ENCODE results near the gene CNTD1.
"Not testable (repeated sequence)": the region's sequence is repeated elsewhere in the genome, so short reads cannot be mapped to it uniquely, and the experiment has no call there.

The CNTD1 gene

GRCh38 chr17:42798383-42799380 is at the start of gene CNTD1, which contains the start of gene COA3:
Gene CNTD1, plus strand, starts transcription at chr17:42798861. Its CDS starts 207 bp downstream, at chr17:42799068.
Gene COA3, minus strand, starts transcription at chr17:42798704. Its CDS starts 23 bp downstream, at chr17:42798681.
- DNase-seq = peak; percentile 89

- no peak for DNase-seq
Observed at GRCh38 chr17:42748908-42749798, 49.5 kb upstream of the CNTD1 start.

- no peak for DNase-seq
Observed at GRCh38 chr17:42750739-42751344, 47.8 kb upstream of the CNTD1 start.

GRCh38 chr17:42751628-42752027 is 47.0 kb upstream of the CNTD1 start:
- no peak for DNase-seq

- DNase-seq = no peak
Observed at GRCh38 chr17:42754782-42755181, 43.9 kb upstream of the CNTD1 start.

- DNase-seq = no peak
Observed at GRCh38 chr17:42759982-42760651, 38.5 kb upstream of the CNTD1 start.

- no peak for DNase-seq
Observed at GRCh38 chr17:42760652-42761581, 37.7 kb upstream of the CNTD1 start, which contains the start of gene RAMP2. Gene RAMP2, plus strand, starts transcription at chr17:42761227. Its CDS starts 35 bp downstream, at chr17:42761262.

GRCh38 chr17:42761638-42762037 is 37.0 kb upstream of the CNTD1 start:
- no peak for DNase-seq

GRCh38 chr17:42766124-42766523 is 32.5 kb upstream of the CNTD1 start:
- no peak for DNase-seq

- DNase-seq = no peak
Observed at GRCh38 chr17:42767512-42767911, 31.1 kb upstream of the CNTD1 start.

- DNase-seq = not testable (repeated sequence)
Observed at GRCh38 chr17:42768006-42768405, 30.7 kb upstream of the CNTD1 start.

GRCh38 chr17:42769964-42770363 is 28.7 kb upstream of the CNTD1 start:
- DNase-seq = not testable (repeated sequence)

GRCh38 chr17:42772945-42773289 is 25.7 kb upstream of the CNTD1 start:
- no peak for DNase-seq

- DNase-seq = peak; percentile 81
Observed at GRCh38 chr17:42773290-42774035, 25.2 kb upstream of the CNTD1 start, which contains the start of gene VPS25. Gene VPS25, plus strand, starts transcription at chr17:42773449. Its CDS starts 27 bp downstream, at chr17:42773476.

- no peak for DNase-seq
Observed at GRCh38 chr17:42774066-42774745, 24.5 kb upstream of the CNTD1 start.

- no peak for DNase-seq
Observed at GRCh38 chr17:42775534-42776098, 23.0 kb upstream of the CNTD1 start.

GRCh38 chr17:42778570-42778969 is 20.1 kb upstream of the CNTD1 start:
- no peak for DNase-seq

GRCh38 chr17:42779304-42779935 is 19.2 kb upstream of the CNTD1 start:
- DNase-seq = no peak
